GDM1 (cell line): ENCODE measurements around the gene KDM2A.

Experiments
- DNase-seq: peaks from one replicate; lab custom pipeline; 2025; lab: John Stamatoyannopoulos, UW

KDM2A gene

GRCh38 chr11:67118801-67119584 lies at the start of gene KDM2A:
Gene KDM2A (plus strand): TSS chr11:67119263. CDS start chr11:67121317, 2,054 bp downstream.
- peak; percentile 98 for DNase-seq

GRCh38 chr11:67071420-67072284 lies 47.4 kb upstream of the KDM2A start:
- peak; percentile 28 for DNase-seq

- no peak for DNase-seq
Observed at GRCh38 chr11:67072295-67072694, 46.8 kb upstream of the KDM2A start.

- DNase-seq, result no peak
Observed at GRCh38 chr11:67073908-67074307, 45.2 kb upstream of the KDM2A start.

- DNase-seq, result no peak
Observed at GRCh38 chr11:67076202-67076601, 42.9 kb upstream of the KDM2A start.

- no peak for DNase-seq
Observed at GRCh38 chr11:67079065-67079705, 39.9 kb upstream of the KDM2A start.

- no peak for DNase-seq
Observed at GRCh38 chr11:67082071-67082791, 36.8 kb upstream of the KDM2A start.

GRCh38 chr11:67083786-67084366 lies 35.2 kb upstream of the KDM2A start:
- DNase-seq, result no peak

GRCh38 chr11:67085617-67086016 lies 33.4 kb upstream of the KDM2A start:
- no peak for DNase-seq

GRCh38 chr11:67090717-67091116 lies 28.3 kb upstream of the KDM2A start:
- DNase-seq, result no peak

- DNase-seq, result no peak
Observed at GRCh38 chr11:67095214-67095507, 23.9 kb upstream of the KDM2A start.

- DNase-seq, result no peak
Observed at GRCh38 chr11:67098799-67099429, 20.1 kb upstream of the KDM2A start.

- DNase-seq, result no peak
Observed at GRCh38 chr11:67099831-67100324, 19.2 kb upstream of the KDM2A start.

GRCh38 chr11:67102664-67103063 lies 16.4 kb upstream of the KDM2A start:
- DNase-seq, result no peak

- DNase-seq, result no peak
Observed at GRCh38 chr11:67105964-67106363, 13.1 kb upstream of the KDM2A start.

- DNase-seq, result no peak
Observed at GRCh38 chr11:67111261-67111660, 7.8 kb upstream of the KDM2A start.

GRCh38 chr11:67113231-67113721 lies 5.8 kb upstream of the KDM2A start:
- DNase-seq, result no peak

- no peak for DNase-seq
Observed at GRCh38 chr11:67114275-67114896, 4.7 kb upstream of the KDM2A start.

- DNase-seq, result no peak
Observed at GRCh38 chr11:67116758-67117105, 2.3 kb upstream of the KDM2A start.

- DNase-seq, result no peak
Observed at GRCh38 chr11:67117176-67117575, 1.9 kb upstream of the KDM2A start.
